GM12864 (cell line): ENCODE data around the gene NUP210L.

ENCODE experiments used
- DNase-seq: peaks from one replicate; pipeline ENCODE4 v3.0.0-alpha.2; 2011; ENCODE audit warnings: low read depth
- H3K4me3 ChIP-seq: 2 replicates; pipeline ENCODE4 v1.5.1; 2011; ENCODE audit warnings: mild to moderate bottlenecking, low read depth, low read length, control low read depth
- TF ChIP-seq, protein P1 (sequence below): IDR thresholded peaks from 2 replicates; pipeline ENCODE4 v1.5.1; 2011; ENCODE audit warnings: low read depth, mild to moderate bottlenecking, moderate library complexity, low read length, control low read depth, inconsistent platforms; ENCODE audit errors: missing control alignments

Gene NUP210L

DNA sequence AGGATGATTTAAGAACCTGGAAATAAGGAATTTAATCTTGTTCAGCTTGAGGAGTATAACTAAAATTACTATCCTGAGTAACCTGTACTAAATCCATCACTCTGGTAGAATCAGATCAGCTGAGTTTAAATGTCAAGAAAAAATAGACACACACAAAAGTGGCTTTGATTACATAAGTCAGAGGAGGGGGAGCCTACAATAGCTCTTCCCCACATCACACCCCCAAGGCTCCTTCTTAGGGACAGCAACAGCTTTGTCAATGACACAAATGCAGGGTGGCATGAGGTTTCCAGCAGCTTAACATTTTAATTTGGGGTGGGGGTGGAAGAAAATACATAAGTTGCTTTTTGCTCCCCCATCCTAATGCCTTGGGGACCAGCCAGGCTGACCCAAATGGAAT, 12.6 kb upstream of the NUP210L start:
- no peak overlapping the region for H3K4me3 ChIP-seq
- no peak for DNase-seq
- TF ChIP-seq, protein P1, sequence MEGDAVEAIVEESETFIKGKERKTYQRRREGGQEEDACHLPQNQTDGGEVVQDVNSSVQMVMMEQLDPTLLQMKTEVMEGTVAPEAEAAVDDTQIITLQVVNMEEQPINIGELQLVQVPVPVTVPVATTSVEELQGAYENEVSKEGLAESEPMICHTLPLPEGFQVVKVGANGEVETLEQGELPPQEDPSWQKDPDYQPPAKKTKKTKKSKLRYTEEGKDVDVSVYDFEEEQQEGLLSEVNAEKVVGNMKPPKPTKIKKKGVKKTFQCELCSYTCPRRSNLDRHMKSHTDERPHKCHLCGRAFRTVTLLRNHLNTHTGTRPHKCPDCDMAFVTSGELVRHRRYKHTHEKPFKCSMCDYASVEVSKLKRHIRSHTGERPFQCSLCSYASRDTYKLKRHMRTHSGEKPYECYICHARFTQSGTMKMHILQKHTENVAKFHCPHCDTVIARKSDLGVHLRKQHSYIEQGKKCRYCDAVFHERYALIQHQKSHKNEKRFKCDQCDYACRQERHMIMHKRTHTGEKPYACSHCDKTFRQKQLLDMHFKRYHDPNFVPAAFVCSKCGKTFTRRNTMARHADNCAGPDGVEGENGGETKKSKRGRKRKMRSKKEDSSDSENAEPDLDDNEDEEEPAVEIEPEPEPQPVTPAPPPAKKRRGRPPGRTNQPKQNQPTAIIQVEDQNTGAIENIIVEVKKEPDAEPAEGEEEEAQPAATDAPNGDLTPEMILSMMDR = no peak

GRCh38 chr1:154166207-154166606, 11.3 kb upstream of the NUP210L start:
- TF ChIP-seq, protein P1 = no peak
- no peak for DNase-seq
- H3K4me3 ChIP-seq = no peak overlapping the region

- TF ChIP-seq, protein P1 = no peak
- DNase-seq = no peak
- no peak overlapping the region for H3K4me3 ChIP-seq
Measured at GRCh38 chr1:154159554-154159953, 4.7 kb upstream of the NUP210L start.

DNA sequence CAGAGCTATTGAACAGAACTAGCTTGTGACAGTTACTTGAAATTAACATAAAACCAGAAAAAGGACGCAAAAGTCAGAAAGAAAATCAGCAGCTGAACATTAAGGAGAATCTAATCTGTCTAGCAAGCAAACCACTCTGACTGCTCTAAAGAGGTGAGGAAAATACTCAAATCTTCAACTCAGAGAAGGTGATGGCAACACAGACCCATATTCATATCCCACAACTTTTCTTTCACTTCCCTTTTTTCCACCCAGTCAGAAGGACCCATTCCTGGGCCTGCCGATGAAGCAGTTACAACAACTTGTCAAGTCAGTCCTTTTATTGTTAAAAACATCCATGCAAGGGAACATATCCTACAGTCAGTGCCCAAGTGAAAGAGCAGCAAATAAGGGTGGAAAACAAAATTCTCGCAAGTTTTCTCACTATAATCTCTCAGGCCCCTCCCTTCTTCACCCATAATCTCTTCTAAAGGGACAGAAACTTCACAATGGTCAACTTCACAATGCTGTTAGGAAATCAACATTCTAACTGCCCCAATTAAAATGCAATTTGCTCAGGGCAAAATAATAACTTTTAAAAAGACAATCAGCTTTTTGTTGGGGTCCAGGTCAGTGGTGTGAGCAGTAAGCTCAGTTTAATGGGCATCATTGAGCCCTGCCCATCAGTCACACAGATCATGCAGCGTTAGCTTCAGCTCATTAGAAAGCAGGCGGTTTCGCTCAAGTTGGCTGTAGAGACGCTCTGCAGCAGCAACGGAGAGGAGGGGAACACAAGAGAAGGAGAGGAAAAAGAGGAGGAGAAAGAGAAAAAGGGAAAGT, 3.6 kb upstream of the NUP210L start:
- no peak overlapping the region for H3K4me3 ChIP-seq
- peak; percentile 31 for DNase-seq
- TF ChIP-seq, protein P1 = no peak

DNA sequence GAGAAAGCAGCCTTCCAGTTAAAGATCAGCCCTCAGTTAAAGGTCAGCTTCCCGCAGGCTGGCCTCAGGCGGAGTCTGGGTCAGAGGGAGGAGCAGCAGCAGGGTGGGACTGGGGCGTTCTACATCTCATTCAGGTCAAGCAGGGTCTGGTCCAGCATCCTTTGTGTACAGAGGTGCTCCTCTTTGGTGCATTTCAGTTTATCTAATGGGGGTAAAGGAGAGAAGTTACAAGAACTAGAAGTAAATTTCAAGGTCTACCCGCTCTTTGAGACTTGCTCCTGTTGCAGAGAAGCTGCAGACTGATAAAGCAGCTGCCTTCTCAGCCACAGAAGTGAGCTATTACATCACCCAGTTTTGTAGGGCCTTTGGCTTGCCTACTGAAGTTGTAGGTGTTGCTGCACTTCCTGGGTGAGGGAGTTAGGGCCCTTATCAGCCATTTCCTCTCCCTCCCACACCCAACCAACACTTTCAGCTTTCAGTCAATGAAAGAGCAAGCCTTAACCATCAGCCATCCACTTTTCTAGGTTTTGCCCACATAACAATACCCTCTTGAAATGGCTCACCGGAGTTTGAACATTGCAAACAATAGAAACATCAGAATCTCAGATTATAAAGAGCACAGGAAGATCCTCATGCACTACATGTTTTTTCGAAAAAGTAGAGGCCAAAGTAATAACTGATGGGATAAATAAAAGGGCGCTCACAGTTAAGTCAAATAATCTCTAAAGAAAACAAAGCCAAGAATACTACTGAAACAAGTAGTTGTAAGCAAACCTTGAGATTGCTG, 2.8 kb upstream of the NUP210L start:
- no peak overlapping the region for H3K4me3 ChIP-seq
- TF ChIP-seq, protein P1 = no peak
- DNase-seq = peak; percentile 80

DNA sequence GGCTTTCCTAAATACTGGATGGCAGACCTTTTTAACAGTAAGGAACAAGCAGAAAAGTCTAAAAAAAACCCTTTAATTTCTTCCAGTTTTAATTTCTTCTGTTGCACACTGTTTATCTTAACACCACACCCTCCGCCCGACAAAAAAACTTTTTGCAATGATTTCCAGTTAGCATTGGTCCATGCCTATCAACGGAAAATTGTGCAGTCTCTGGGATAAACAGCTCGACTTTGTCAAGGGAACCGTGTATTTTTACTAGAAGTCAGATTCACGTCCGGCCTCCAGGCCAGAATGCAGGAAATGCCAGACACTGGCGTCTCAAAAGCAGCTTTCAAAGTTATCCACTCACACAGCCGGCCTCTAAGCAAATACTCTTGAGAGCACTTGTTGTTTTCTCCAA, 378 bp upstream of the NUP210L start:
- no peak for DNase-seq

More for the DNA sequence above, 378 bp upstream of the NUP210L start:
- H3K4me3 ChIP-seq = no peak overlapping the region
- TF ChIP-seq, protein P1 = no peak
